Keratinocyte (primary cell): ENCODE measurements around the gene WDCP. TPM values are rescaled to one million over a fixed set of nuclear protein-coding genes. Genes with fewer than 3 reads are reported as not detected.

Experiments used
- DNase-seq: peaks from one replicate; pipeline ENCODE4 v3.0.0-alpha.2; 2011; ENCODE audit warnings: low read depth, missing footprints, low spot score
- FAIRE-seq: peaks from 2 replicates; lab custom pipeline; 2011; peaks lifted over from hg19 to GRCh38; lab: Jason Lieb, UNC
- H2AFZ ChIP-seq: 2 replicates; pipeline ENCODE4 v1.6.0; 2012; ENCODE audit warnings: low read length, control low read depth, inconsistent platforms; ENCODE audit not compliant: control insufficient read depth
- H3K27ac ChIP-seq: 2 replicates; pipeline ENCODE4 v1.5.1; 2011; ENCODE audit warnings: low read length; ENCODE audit not compliant: control insufficient read depth, insufficient read depth
- H3K27me3 ChIP-seq: 3 replicates; pipeline ENCODE4 v1.6.0; 2011; ENCODE audit warnings: low read length; ENCODE audit not compliant: control insufficient read depth, insufficient read depth; ENCODE audit errors: extremely low read depth
- H3K36me3 ChIP-seq, 2 experiments: 2 replicates in 1 of 2; 3 replicates in 1 of 2; pipeline ENCODE4 v1.5.1; 2011; ENCODE audit warnings: low read length in 2 of 2, mild to moderate bottlenecking in 1 of 2; ENCODE audit not compliant: control insufficient read depth in 2 of 2, insufficient read depth in 2 of 2; ENCODE audit errors: extremely low read depth in 1 of 2
- H3K4me1 ChIP-seq: 3 replicates; pipeline ENCODE4 v1.5.1; 2011; ENCODE audit warnings: low read length; ENCODE audit not compliant: control insufficient read depth, insufficient read depth; ENCODE audit errors: extremely low read depth
- H3K4me2 ChIP-seq: 3 replicates; pipeline ENCODE4 v1.6.0; 2011; ENCODE audit warnings: low read depth, low read length; ENCODE audit not compliant: control insufficient read depth, insufficient read depth; ENCODE audit errors: extremely low read depth
- H3K4me3 ChIP-seq, 3 experiments: fragments of 200-600 bp in 1 of 3; sonication (generic) in 1 of 3; 2 replicates in 2 of 3; 3 replicates in 1 of 3; pipeline ENCODE4 v1.5.1; 2011 to 2016; ENCODE audit warnings: low read length in 3 of 3, mild to moderate bottlenecking in 3 of 3, control low read depth in 2 of 3, inconsistent platforms in 1 of 3, low read depth in 1 of 3, mixed read lengths in 1 of 3, mixed run types in 1 of 3, moderate library complexity in 1 of 3; ENCODE audit not compliant: control insufficient read depth in 2 of 3, insufficient read depth in 2 of 3; ENCODE audit errors: extremely low read depth in 1 of 3
- H3K79me2 ChIP-seq: 2 replicates; pipeline ENCODE4 v1.6.0; 2012; ENCODE audit warnings: low read length; ENCODE audit not compliant: control insufficient read depth, insufficient read depth
- H3K9ac ChIP-seq: 3 replicates; pipeline ENCODE4 v1.6.0; 2011; ENCODE audit warnings: low read length; ENCODE audit not compliant: control insufficient read depth, insufficient read depth; ENCODE audit errors: extremely low read depth
- H3K9me1 ChIP-seq: 3 replicates; pipeline ENCODE4 v1.6.0; 2011; ENCODE audit warnings: low read length; ENCODE audit not compliant: control insufficient read depth, insufficient read depth; ENCODE audit errors: extremely low read depth
- H3K9me3 ChIP-seq: 2 replicates; pipeline ENCODE4 v1.5.1; 2012; ENCODE audit warnings: low read depth, low read length; ENCODE audit not compliant: control insufficient read depth
- H4K20me1 ChIP-seq: 3 replicates; pipeline ENCODE4 v1.6.0; 2011; ENCODE audit warnings: low read length; ENCODE audit not compliant: control insufficient read depth, insufficient read depth; ENCODE audit errors: extremely low read depth
- CTCF ChIP-seq, 3 experiments: IDR thresholded peaks in 1 of 3; conservative IDR thresholded peaks in 1 of 3; optimal IDR thresholded peaks in 1 of 3; 2 replicates in 2 of 3; 3 replicates in 1 of 3; pipeline versions ENCODE3 to v1.5.1; 2011; ENCODE audit warnings: low read length in 3 of 3, mild to moderate bottlenecking in 3 of 3, moderate library complexity in 2 of 3, control low read depth in 1 of 3, inconsistent platforms in 1 of 3; ENCODE audit not compliant: insufficient read depth in 2 of 3; ENCODE audit errors: extremely low read depth in 1 of 3
- EZH2 ChIP-seq: IDR thresholded peaks from one replicate; pipeline ENCODE4 v1.6.1; 2012; ENCODE audit warnings: inconsistent platforms, mild to moderate bottlenecking, low read length, moderate library complexity
- dilution Hi-C: fragments of 300-500 bp; cut with MboI; formaldehyde crosslinking; loops from one replicate; pipeline ENCODE4 v1.7.0; 2020; ENCODE audit warnings: low sequenced_read_pairs; ENCODE audit not compliant: extremely low pct_ligation_motif_present
- polyA plus RNA-seq, 5 experiments: library from polyadenylated mRNA; depleted of rRNA in 3 of 5; stranded (reverse) in 3 of 5; stranded (forward) in 1 of 5; unstranded in 1 of 5; fragments of >200 nt; gene quantifications; 1 replicate in 1 of 5; 2 replicates in 3 of 5; 3 replicates in 1 of 5; pipeline versions ENCODE4 v1.2.1 to v1.2.3, GENCODE V29; 2011 to 2012; ENCODE audit warnings: missing spikeins in 2 of 5, low read depth in 1 of 5, low replicate concordance in 1 of 5

The WDCP gene
- polyA plus RNA-seq, 1 donor (not counting 4 experiments of a cell fraction or from before 2014, with no cell fraction given): 11.0 TPM

DNA sequence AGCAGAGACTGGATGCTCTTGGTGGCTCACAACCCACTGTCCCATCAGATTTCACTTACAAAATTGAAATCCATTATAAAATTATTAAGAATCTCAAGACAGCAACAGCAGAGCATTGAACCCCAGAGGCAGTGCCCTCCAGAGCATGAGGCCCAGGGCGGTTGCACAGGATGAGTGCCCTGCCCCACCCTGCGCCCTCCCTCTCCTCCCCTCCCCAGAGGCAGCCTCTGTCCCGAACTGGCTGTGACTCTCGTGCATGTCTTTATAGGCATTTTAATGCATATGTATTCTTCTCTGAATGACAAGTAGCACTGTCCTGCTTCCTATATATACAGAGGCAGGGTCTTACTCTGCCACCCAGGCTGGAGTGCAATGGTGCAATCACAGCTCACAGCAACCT lies 26.9 kb downstream of the WDCP start:
- H3K27ac ChIP-seq: no peak overlapping the region
- no peak overlapping the region for H3K4me2 ChIP-seq
- TF ChIP-seq EZH2 (no peak), CTCF (optimal IDR thresholded peaks at IDR 0.05 in 1 of 3, IDR thresholded peaks at IDR 0.05 in 1 of 3, conservative IDR thresholded peaks at IDR 0.05 in 1 of 3; ENCODE audit: extremely low read depth in 1 of 3, insufficient read depth in 2 of 3, low read length in 3 of 3) (no peak)
- no peaks in the 10 kb centered on the region for H3K9me3 ChIP-seq
- no peaks in the 10 kb centered on the region for H4K20me1 ChIP-seq
- H3K4me1 ChIP-seq: peaks cover 12% of the 10 kb centered on the region
- no peak for DNase-seq
- no peaks in the 10 kb centered on the region for H3K79me2 ChIP-seq
- no peak overlapping the region for H3K9ac ChIP-seq
- FAIRE-seq: no peak
- H3K36me3 ChIP-seq: peaks cover 1 to 4% of the 10 kb centered on the region in 2 experiments
- no peaks in the 10 kb centered on the region for H3K9me1 ChIP-seq
- no peaks in the 10 kb centered on the region for H3K27me3 ChIP-seq
- dilution Hi-C loops: no loop called here
- H2AFZ ChIP-seq: no peak overlapping the region
- no peak overlapping the region for H3K4me3 ChIP-seq

DNA sequence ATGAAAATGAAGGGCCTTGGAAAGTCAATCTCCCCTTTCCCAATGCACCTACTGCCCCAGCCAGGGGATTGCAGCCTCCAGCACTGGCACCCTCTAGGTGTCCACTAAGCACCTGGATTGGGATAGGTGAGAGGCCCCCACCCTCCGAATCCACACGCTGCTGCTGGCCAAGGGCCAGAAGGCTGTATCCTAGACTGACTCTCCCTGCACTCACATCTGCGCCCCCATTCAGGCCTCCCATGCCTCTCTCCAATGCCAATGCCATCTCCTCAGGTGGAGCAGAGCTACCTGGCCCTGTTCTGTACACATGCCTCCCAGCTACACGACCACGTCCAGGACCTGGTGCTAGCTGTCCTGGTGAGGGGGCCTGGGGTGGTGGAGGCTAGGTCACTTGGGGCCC lies 27.5 kb downstream of the WDCP start:
- Histone ChIP-seq H3K9me3 (no peaks in the 10 kb centered on the region), H3K4me1 (peaks cover 12% of the 10 kb centered on the region), H2AFZ (no peak overlapping the region), H4K20me1 (no peaks in the 10 kb centered on the region), H3K4me2 (no peak overlapping the region), H3K4me3 (no peak overlapping the region), H3K27ac (no peak overlapping the region), H3K79me2 (no peaks in the 10 kb centered on the region), H3K9ac (no peak overlapping the region), H3K27me3 (no peaks in the 10 kb centered on the region), H3K9me1 (no peaks in the 10 kb centered on the region), H3K36me3 (peaks cover 1 to 4% of the 10 kb centered on the region in 2 experiments)
- TF ChIP-seq EZH2: no peak
- TF ChIP-seq CTCF (optimal IDR thresholded peaks at IDR 0.05 in 1 of 3, IDR thresholded peaks at IDR 0.05 in 1 of 3, conservative IDR thresholded peaks at IDR 0.05 in 1 of 3; ENCODE audit: extremely low read depth in 1 of 3, insufficient read depth in 2 of 3, low read length in 3 of 3): no peak
- no peak for FAIRE-seq
- no peak for DNase-seq
- dilution Hi-C loops: no loop called here
